RWPE2 (cell line): ENCODE data around the gene GRAMD2B.

Experiments
- ATAC-seq: fragments of 200-7000 bp; cut with Tn5 transposase; 3 replicates; pipeline ENCODE4 v1.9.1; 2021; ENCODE audit warnings: low read depth
- DNase-seq: peaks from one replicate; pipeline ENCODE4 v3.0.0-alpha.2; 2020; ENCODE audit warnings: low spot score
- H3K27ac ChIP-seq: fragments of 450-650 bp; 2 replicates; pipeline ENCODE4 v1.5.1; 2017; ENCODE audit warnings: mild to moderate bottlenecking; ENCODE audit not compliant: poor library complexity, severe bottlenecking
- H3K27me3 ChIP-seq: fragments of 250-450 bp; sonication (Bioruptor Pico); 2 replicates; pipeline ENCODE4 v1.5.1; 2021; ENCODE audit warnings: mild to moderate bottlenecking, moderate library complexity; ENCODE audit not compliant: insufficient read depth, poor library complexity, severe bottlenecking
- H3K36me3 ChIP-seq: fragments of 250-450 bp; sonication (Bioruptor Pico); 2 replicates; pipeline ENCODE4 v1.5.1; 2020; ENCODE audit warnings: low read depth, mild to moderate bottlenecking, moderate library complexity
- H3K4me1 ChIP-seq: fragments of 250-450 bp; sonication (Bioruptor Pico); 2 replicates; pipeline ENCODE4 v1.5.1; 2021; ENCODE audit warnings: mild to moderate bottlenecking, moderate library complexity; ENCODE audit not compliant: insufficient read depth, poor library complexity, severe bottlenecking
- H3K4me3 ChIP-seq: fragments of 250-450 bp; sonication (Bioruptor Pico); 2 replicates; pipeline ENCODE4 v1.5.1; 2021; ENCODE audit warnings: mild to moderate bottlenecking, moderate library complexity; ENCODE audit not compliant: severe bottlenecking
- H3K9me3 ChIP-seq: fragments of 250-450 bp; sonication (Bioruptor Pico); 2 replicates; pipeline ENCODE4 v1.5.1; 2021; ENCODE audit warnings: mild to moderate bottlenecking, moderate library complexity; ENCODE audit not compliant: severe bottlenecking
- TF ChIP-seq, protein P1 (sequence below): fragments of 450-650 bp; IDR thresholded peaks from one replicate; pipeline ENCODE4 v1.5.1; 2017; ENCODE audit warnings: mild to moderate bottlenecking, moderate library complexity; ENCODE audit not compliant: poor library complexity, severe bottlenecking

Gene GRAMD2B

DNA sequence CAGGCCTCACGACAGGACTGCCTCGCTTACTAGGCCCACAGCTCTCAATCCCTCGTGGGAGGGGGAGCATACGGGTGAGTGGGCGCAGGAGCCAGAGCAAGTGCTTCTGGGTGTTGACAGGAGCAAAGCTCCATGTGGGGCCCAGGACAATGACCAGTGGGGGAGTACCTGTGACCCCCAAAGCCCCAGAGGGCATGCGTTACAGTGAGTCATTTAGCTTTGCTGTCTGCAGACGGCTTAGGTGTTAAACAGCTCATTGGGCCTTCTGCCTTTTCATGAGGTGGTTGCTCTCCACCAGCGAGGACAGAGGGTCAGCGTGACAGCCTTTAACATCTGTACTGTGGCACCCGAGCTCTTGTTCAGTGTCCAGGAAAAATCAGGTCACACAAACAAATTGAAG is 78.2 kb downstream of the GRAMD2B start:
- no peaks in the 10 kb centered on the region for H3K27me3 ChIP-seq
- H3K4me1 ChIP-seq = peaks cover 6% of the 10 kb centered on the region
- H3K36me3 ChIP-seq = no peaks in the 10 kb centered on the region
- ATAC-seq (no peak), DNase-seq (no peak)
- no peaks in the 10 kb centered on the region for H3K9me3 ChIP-seq
- no peak overlapping the region for H3K27ac ChIP-seq
- TF ChIP-seq, protein P1, sequence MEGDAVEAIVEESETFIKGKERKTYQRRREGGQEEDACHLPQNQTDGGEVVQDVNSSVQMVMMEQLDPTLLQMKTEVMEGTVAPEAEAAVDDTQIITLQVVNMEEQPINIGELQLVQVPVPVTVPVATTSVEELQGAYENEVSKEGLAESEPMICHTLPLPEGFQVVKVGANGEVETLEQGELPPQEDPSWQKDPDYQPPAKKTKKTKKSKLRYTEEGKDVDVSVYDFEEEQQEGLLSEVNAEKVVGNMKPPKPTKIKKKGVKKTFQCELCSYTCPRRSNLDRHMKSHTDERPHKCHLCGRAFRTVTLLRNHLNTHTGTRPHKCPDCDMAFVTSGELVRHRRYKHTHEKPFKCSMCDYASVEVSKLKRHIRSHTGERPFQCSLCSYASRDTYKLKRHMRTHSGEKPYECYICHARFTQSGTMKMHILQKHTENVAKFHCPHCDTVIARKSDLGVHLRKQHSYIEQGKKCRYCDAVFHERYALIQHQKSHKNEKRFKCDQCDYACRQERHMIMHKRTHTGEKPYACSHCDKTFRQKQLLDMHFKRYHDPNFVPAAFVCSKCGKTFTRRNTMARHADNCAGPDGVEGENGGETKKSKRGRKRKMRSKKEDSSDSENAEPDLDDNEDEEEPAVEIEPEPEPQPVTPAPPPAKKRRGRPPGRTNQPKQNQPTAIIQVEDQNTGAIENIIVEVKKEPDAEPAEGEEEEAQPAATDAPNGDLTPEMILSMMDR = no peak
- no peak overlapping the region for H3K4me3 ChIP-seq

DNA sequence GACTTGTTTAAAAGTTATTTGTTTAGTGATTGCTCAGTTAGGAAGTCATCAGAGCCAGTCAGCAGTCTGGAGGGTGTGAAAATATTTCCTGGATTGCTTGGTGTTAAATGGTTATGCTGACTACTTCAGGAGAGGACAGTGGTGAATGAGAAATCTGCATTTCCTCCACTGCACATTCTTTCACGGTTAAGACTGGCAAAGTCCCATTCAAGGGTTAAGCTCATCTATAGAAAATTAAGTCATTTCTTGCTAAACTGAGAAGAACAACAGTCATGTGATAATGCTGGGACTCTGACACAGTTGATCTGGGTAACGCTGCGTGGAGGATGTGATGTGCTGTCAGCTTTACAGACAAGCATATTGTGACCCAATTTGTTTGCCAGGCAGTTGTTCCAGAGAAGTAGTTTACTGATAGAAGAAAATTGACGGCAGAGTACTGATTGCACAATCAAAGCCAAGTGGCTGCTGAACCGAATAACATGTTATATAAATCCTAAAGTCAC is 80.4 kb downstream of the GRAMD2B start:
- ATAC-seq (peak; percentile 77), DNase-seq (no peak)
- no peaks in the 10 kb centered on the region for H3K27me3 ChIP-seq
- H3K27ac ChIP-seq = no peak overlapping the region
- no peaks in the 10 kb centered on the region for H3K36me3 ChIP-seq
- peaks cover 7% of the 10 kb centered on the region for H3K4me1 ChIP-seq
- H3K4me3 ChIP-seq = no peak overlapping the region
- TF ChIP-seq, protein P1 = no peak
- H3K9me3 ChIP-seq = no peaks in the 10 kb centered on the region

DNA sequence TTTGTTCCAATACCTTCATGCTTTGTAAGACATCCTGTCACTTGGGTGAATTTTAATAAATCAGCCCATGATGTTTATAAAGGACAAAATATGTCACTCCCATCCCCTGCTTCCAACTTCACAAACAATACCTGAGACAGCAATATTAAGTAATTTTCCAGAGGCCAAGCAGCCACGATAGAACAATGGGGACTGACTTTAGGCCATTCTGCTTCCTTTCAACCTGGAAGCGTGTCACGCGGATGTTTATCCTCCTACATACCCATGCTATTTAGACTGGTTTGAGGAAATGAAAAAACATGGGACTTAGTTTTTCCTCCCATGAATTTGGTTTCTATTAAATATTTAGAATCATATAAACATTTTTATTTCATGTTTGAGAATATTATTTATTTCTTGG is 82.9 kb downstream of the GRAMD2B start:
- ATAC-seq (no peak), DNase-seq (no peak)

DNA sequence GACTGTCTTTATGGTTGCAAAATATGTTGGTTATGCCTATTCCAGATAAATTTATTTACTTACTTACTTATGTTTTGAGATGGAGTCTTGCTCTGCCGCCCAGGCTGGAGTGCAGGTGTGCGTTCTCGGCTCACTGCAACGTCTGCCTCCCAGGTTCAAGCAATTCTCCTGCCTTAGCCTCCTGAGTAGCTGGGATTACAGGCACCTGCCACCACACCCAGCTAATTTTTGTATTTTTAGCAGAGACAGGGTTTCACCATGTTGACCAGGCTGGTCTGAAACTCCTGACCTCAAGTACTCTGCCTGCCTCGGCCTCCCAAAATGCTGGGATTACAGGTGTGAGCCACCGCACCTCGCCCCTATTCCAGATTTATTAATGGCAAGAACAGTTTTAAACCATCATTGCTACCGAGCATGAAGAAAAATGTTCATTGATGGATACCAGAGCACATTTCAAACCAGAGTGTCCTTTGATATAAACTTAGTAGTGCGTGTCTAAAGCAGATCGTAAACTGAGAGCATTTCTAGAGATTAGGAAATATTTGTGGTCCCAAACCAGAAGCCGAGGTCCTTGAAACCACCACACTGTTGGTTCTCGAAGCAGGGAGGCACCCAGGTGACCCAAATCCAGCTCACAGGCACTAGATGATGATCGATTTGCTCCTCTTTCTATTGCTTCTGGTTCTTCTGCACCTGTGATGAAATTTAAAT is 85.2 kb downstream of the GRAMD2B start:
- Histone ChIP-seq H3K4me3 (no peak overlapping the region), H3K4me1 (peaks cover 11% of the 10 kb centered on the region), H3K36me3 (no peaks in the 10 kb centered on the region), H3K9me3 (no peaks in the 10 kb centered on the region), H3K27me3 (no peaks in the 10 kb centered on the region), H3K27ac (no peak overlapping the region)
- DNase-seq = no peak
- ATAC-seq = no peak
- TF ChIP-seq, protein P1 = no peak

More for the DNA sequence above, 82.9 kb downstream of the GRAMD2B start:
- TF ChIP-seq, protein P1 = no peak
- H3K27ac ChIP-seq = no peak overlapping the region
- peaks cover 13% of the 10 kb centered on the region for H3K4me1 ChIP-seq
- H3K27me3 ChIP-seq = no peaks in the 10 kb centered on the region
- no peak overlapping the region for H3K4me3 ChIP-seq
- no peaks in the 10 kb centered on the region for H3K36me3 ChIP-seq
- H3K9me3 ChIP-seq = no peaks in the 10 kb centered on the region

DNA sequence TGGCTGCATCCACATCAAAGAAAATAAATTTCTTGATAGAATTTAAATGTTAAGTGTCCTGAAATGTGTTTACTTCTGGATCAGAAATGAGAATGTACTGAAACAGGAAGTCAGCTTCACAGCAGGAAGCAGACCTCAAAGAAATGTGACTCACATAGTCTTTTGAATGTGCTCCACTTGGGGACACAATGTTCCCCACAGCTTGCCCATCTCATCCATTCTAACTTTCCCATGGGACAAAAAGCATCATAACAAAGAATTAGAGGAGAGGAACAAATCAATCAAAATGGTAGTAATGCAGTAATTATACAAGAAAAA is 85.7 kb downstream of the GRAMD2B start:
- Histone ChIP-seq H3K9me3 (no peaks in the 10 kb centered on the region), H3K27ac (no peak overlapping the region), H3K27me3 (no peaks in the 10 kb centered on the region), H3K4me3 (no peak overlapping the region), H3K36me3 (no peaks in the 10 kb centered on the region), H3K4me1 (peaks cover 7% of the 10 kb centered on the region)
- ATAC-seq (no peak), DNase-seq (no peak)
- TF ChIP-seq, protein P1 = no peak
